C1 segment of cervical spinal cord (tissue), 14 donors: Measurements from ENCODE around the gene GRIK2.
A peak's percentile ranks its signal among the peaks of the same experiment; 100 is the strongest.

Source experiments
- DNase-seq, 14 donors: peaks; one replicate each; lab custom pipeline; 2025; lab: John Stamatoyannopoulos, UW

Gene GRIK2

GRCh38 chr6:101537753-101538316 is 144.3 kb downstream of the GRIK2 start:
- no peak for DNase-seq

GRCh38 chr6:101539510-101540245 is 146.2 kb downstream of the GRIK2 start:
- no peak for DNase-seq

- peak in 1 of 14 donors; percentile 26 for DNase-seq
Observed at GRCh38 chr6:101541894-101542293, 148.4 kb downstream of the GRIK2 start.

- DNase-seq: peak in 1 of 14 donors; percentile 65
Observed at GRCh38 chr6:101543796-101544195, 150.3 kb downstream of the GRIK2 start.

- no peak for DNase-seq
Observed at GRCh38 chr6:101544286-101544685, 150.8 kb downstream of the GRIK2 start.

GRCh38 chr6:101545191-101545590 is 151.7 kb downstream of the GRIK2 start:
- DNase-seq: no peak

- peak in 1 of 14 donors; percentile 63 for DNase-seq
Observed at GRCh38 chr6:101550451-101550850, 156.9 kb downstream of the GRIK2 start.

GRCh38 chr6:101554231-101554630 is 160.7 kb downstream of the GRIK2 start:
- no peak for DNase-seq

- no peak for DNase-seq
Observed at GRCh38 chr6:101558712-101559111, 165.2 kb downstream of the GRIK2 start.

- DNase-seq: no peak
Observed at GRCh38 chr6:101572627-101573026, 179.1 kb downstream of the GRIK2 start.

- DNase-seq: no peak
Observed at GRCh38 chr6:101577091-101577490, 183.6 kb downstream of the GRIK2 start.

- peak in 1 of 14 donors; percentile 60 for DNase-seq
Observed at GRCh38 chr6:101578306-101578705, 184.8 kb downstream of the GRIK2 start.

- peak in 1 of 14 donors; percentile 2 for DNase-seq
Observed at GRCh38 chr6:101582792-101583191, 189.3 kb downstream of the GRIK2 start.

- DNase-seq: no peak
Observed at GRCh38 chr6:101585501-101585900, 192.0 kb downstream of the GRIK2 start.

GRCh38 chr6:101588343-101588742 is 194.8 kb downstream of the GRIK2 start:
- DNase-seq: no peak

- DNase-seq: no peak
Observed at GRCh38 chr6:101595276-101595675, 201.8 kb downstream of the GRIK2 start.

GRCh38 chr6:101597693-101598092 is 204.2 kb downstream of the GRIK2 start:
- DNase-seq: no peak

GRCh38 chr6:101605426-101605825 is 211.9 kb downstream of the GRIK2 start:
- DNase-seq: no peak

GRCh38 chr6:101605874-101606273 is 212.4 kb downstream of the GRIK2 start:
- no peak for DNase-seq

GRCh38 chr6:101607111-101607690 is 213.7 kb downstream of the GRIK2 start:
- peak in 1 of 14 donors; percentile 28 for DNase-seq

- no peak for DNase-seq
Observed at GRCh38 chr6:101608703-101609102, 215.2 kb downstream of the GRIK2 start.

GRCh38 chr6:101613556-101613955 is 220.0 kb downstream of the GRIK2 start:
- DNase-seq: no peak

GRCh38 chr6:101614774-101615173 is 221.3 kb downstream of the GRIK2 start:
- DNase-seq: no peak
